Right renal cortex interstitium (tissue), 3 donors: ENCODE data around the gene OSMR. TPM values are rescaled to one million over a fixed set of nuclear protein-coding genes. Genes with fewer than 3 reads are reported as not detected.

Source experiments
- DNase-seq, 3 donors: peaks; one replicate each; pipeline ENCODE4 v3.0.0-alpha.2; 2013; ENCODE audit warnings: low read depth in 3 of 3, low spot score in 2 of 3
- polyA plus RNA-seq, 3 donors: library from polyadenylated mRNA; unstranded; fragments of 120-200 nt; gene quantifications; one replicate each; pipeline ENCODE4 v1.2.1, GENCODE V29; 2013; ENCODE audit not compliant: insufficient read length in 3 of 3

Gene OSMR
- polyA plus RNA-seq, 3 donors: 8.4 to 10.7 (median 9.8) TPM

DNA sequence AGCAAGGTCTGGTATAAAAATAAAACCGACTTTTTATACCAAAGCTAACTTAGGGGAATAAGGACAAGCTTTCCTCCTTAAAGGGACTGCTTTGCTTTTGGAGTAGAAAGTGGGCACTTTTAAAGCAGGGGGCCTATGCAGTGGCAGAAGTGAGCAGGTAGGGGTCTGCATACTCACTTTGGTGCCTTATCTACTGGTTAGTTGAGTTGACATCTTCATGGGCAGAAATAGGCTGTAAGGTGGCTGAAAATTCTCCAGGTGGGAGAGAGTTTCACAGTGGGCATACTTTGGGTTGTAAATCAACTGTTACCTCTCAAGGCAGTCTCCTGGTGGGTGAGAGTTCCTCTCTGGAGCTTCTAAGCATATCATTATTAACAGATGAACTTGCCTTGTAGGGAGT, 24.8 kb downstream of the OSMR start:
- no peak for DNase-seq

GRCh38 chr5:38871058-38871605, 25.3 kb downstream of the OSMR start:
- no peak for DNase-seq

GRCh38 chr5:38871790-38872551, 26.2 kb downstream of the OSMR start:
- no peak for DNase-seq

- DNase-seq: no peak
Observed at GRCh38 chr5:38872826-38873225, 27.0 kb downstream of the OSMR start.

- no peak for DNase-seq
Observed at GRCh38 chr5:38874948-38875456, 29.2 kb downstream of the OSMR start.

DNA sequence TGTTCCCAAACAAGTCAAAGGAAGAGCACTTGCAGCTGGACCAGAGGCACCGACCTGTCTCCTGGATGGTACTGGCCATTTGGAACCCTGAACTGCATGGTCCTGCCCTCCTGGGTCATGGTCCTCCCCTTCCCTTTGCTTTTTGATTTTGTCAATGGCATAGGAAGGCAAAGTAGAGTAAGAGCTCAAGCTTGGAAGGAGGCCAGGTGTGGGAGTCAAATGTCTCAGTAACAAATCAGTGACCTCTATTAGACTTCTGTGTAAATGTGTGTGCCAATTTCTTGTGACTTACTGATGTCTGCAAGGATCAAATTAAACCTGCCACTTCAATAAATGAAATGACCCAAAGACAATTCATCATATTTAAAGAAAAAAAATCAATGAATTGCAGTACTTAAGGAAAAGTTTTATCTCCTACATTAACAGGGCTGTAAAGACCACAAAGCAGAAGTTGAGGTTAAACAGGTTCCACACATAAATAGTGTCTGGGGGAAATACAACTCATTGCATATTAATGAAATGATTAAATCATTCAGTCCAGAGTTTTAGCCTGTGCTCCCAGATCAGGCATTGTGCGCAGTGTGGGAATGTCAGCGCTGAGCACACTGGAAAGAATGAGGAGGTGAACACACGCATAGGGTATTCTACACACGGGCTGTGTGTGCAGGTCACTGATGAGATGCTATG, 32.7 kb downstream of the OSMR start:
- no peak for DNase-seq

DNA sequence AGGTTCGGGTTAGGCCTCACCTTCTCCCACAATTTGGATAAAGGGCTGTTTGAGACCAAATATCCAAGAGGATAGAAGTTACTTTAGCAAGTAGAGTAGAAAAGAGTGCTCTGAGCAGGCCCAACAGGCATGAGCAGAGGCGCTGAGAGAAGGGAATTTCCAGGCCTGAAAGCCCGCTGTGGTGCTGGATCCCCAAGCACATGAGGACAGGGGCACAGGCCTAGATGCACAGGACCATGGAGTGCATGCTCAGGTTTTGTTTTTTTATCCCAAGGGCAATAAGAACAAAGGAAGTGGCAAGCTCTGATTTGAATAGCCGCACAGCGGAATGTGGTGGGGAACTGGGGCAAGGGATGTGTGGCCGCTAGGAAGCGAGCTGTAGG, 33.3 kb downstream of the OSMR start:
- no peak for DNase-seq

DNA sequence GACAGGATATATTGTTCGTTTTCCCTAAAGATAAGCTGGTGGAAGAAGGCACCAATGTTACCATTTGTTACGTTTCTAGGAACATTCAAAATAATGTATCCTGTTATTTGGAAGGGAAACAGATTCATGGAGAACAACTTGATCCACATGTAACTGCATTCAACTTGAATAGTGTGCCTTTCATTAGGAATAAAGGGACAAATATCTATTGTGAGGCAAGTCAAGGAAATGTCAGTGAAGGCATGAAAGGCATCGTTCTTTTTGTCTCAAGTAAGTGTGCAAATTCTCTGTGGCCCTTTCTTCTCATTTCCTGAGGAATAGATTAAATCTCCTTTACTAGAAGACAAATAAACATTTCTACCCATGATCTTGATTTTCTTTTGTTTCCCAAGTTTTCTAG, 38.0 kb downstream of the OSMR start:
- DNase-seq: no peak

- no peak for DNase-seq
Observed at GRCh38 chr5:38885208-38885607, 39.4 kb downstream of the OSMR start.

DNA sequence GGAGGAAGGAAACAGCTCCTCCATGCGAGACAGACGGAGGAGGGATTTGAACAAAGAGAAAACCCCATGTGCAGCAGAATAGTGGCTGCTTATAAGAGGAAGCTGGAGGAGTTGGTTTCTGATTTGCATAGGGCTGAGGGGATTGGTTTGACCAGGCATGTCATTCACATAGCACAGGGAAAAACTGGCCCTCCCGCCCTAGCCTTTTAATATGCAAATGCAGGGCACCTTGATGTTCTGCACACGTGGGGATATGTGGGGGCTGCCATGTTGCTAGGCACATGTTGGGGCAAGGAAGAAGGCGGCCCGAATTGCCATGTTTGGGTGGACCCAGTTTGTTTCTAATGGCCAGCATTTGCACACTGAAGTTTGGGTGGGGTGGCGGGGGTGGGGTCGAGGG, 42.2 kb downstream of the OSMR start:
- DNase-seq: no peak

- no peak for DNase-seq
Observed at GRCh38 chr5:38889424-38889823, 43.6 kb downstream of the OSMR start.

DNA sequence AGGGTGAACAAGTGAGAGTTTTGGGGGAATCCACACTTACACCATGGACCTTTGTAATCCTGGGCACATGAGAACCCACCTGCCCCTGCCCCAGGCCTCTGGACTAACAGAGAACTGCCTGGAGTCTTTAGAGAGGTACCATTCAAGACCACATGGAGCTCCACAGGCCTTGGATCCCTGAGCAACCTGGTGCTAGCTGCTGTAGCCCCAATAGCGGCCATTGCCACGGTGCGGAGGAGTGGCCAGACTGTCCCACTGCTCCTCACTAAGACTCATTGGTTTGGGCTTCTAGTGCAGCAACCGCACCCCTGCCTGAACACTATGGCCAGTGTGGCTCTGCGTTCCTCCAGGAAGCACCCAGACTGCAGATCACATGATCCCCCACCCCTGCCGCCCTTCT, 45.8 kb downstream of the OSMR start:
- no peak for DNase-seq

DNA sequence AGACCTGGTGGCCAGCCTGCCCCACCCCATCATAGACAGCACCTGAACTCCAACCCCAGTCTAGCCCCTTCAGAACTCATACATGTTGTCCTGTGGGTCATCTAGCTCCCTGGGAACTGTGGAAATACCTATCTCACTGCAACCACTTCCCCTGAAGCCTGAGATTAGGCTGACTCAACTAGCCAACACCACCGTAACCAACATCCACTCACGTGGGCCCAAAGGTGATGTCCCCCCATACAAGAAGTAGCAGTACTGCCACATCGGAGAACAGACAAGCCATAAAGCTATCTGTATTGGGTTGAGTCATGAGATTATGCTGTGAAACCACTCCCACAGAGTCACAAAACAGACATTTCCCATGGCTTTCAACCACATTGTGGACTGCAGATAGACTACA, 46.6 kb downstream of the OSMR start:
- no peak for DNase-seq

DNA sequence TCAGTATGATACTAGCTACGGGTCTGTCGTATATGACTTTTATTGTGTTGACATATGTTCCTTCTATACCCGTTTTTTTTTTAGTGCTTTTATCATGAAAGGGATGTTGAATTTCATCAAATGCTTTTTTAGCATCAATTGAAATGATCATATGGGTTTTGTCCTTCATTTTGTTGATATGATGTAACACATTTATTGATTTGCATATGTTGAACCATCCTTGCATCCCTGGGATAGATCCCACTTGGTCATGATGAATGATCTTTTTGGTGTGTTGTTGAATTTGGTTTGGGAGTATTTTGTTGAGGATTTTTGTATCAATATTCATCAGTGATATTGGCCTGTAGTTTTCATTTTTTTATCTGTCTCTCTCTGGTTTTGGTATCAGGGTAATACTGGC, 50.9 kb downstream of the OSMR start:
- DNase-seq: no peak

DNA sequence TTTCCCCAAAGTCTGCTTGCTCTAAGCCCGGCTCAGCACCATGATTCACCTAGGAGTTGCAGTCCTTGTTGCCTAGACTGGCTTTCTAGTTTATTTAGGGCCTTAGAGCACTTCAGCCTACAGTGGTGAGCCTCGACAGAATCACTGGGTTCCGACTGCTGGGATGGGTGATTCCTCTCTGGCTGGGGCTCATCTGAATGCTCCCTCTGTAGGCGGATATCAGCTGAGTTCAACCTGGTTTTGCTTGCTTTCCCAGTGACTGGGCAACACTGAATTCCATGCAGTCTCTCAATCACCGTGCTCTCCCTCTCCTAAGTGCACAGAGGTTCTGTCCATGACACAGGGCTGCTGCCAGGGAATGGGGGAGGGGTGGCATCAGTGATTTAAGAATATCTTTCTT, 54.1 kb downstream of the OSMR start:
- no peak for DNase-seq

DNA sequence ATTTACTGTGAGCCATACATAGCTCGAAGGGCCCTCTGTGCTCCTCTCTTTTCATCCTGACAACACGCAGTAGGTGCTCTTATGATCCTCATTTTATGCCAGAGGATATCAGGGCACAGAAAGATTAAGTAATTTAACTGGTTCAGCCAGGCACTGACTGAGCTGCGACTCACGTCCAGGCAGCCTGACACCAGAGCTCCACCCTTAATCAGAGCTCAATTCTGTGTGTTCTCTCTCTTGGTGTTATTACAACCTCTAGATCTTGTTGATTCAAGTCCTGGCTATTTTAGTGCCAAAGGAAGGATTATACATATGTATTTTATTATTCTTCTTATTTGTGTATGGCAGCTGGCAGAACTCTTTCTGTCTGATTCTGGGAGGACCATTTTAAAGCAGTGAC, 59.7 kb downstream of the OSMR start:
- no peak for DNase-seq

DNA sequence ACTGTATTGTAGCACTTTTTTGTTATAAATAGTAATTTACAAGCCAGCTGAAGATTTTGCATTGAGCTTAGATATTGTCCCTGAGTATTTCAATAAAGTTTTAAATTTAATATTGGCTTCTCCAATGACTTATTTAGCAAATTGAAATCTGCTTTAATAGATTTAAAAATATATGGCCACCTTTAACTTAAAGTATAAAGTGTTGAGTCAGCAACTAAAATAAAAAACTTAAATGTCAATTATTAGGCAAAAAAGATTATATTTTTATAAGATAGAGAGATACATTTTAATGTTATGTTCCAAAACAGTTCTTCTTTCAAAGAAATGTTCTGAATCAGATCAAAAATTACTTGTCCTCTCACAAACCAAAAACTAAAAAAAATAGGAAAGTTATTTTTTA, 60.7 kb downstream of the OSMR start:
- DNase-seq: no peak

- no peak for DNase-seq
Observed at GRCh38 chr5:38911933-38912332, 66.1 kb downstream of the OSMR start.

DNA sequence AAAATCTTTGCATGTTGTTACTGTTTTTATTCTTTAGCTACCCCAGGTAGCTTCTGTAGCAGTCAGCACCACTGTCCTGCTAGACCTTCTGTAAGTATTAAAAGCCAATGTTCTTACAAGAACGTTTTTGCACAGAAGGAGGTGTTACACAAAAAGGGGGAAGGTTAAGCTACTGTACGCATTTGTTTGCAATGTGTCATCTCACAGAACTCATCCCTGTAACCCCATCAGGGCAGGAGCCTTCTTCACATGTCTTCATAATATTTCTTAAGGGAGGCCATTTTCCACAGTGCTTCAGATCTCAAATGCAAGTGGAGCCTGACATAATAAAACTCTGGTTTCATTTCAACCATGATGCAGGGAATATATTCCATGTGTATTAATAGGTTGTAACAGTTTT, 67.9 kb downstream of the OSMR start:
- DNase-seq: no peak

DNA sequence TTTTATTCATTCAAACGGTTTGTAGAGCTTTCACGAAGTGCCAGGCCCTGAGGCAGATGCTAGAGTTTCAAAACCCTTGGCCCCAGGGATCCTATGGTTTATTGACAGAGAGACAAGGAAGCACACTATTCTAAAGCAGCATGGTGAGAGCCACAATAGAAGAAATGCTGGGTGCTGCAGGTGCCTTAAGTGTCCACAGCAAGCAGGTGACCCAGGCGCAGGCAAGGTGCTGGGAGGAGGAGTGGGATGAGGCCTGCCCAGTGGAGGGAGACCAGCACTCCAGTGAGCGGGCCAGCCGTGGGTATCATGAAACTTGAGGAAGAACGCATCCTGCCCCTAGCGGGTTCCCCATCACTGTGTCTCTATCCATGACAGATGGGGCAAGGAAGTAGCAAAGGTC, 71.0 kb downstream of the OSMR start:
- DNase-seq: no peak

- DNase-seq: no peak
Observed at GRCh38 chr5:38921174-38921573, 75.4 kb downstream of the OSMR start.

DNA sequence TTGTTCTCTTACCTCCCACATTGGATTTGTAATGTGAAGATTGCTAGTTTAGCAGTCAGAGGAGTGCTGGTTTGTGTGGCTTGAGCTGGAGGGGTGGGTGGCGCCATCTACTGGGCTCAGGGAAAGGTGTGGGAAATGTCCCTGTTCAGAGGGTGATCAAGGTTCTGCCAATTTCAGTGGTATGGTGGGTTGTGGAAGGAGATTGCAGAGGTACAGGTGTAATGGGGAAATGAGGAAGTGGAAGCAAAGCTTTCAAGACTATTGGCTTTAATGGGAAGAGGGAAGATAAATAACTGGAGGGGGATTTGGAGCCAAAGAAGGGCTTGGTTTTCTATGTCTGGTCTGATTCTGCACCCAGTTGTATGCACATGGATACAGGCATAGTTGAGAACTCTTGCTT, 76.4 kb downstream of the OSMR start:
- peak in 2 of 3 donors; percentile 7 to 26 for DNase-seq
